DMS114 treated with DMSO at 0.1 percent for 48 hours (cell line): ENCODE data around the gene TEX2.

Experiments
- DNase-seq: peaks from one replicate; lab custom pipeline; 2025; ENCODE audit not compliant: unreplicated experiment; lab: John Stamatoyannopoulos, UW

TEX2 gene

GRCh38 chr17:64263000-64263766 lies at the start of gene TEX2:
TEX2 (minus strand) TSS chr17:64263260; CDS start chr17:64214217, 49,043 bp downstream.
- DNase-seq = peak; percentile 75

DNA sequence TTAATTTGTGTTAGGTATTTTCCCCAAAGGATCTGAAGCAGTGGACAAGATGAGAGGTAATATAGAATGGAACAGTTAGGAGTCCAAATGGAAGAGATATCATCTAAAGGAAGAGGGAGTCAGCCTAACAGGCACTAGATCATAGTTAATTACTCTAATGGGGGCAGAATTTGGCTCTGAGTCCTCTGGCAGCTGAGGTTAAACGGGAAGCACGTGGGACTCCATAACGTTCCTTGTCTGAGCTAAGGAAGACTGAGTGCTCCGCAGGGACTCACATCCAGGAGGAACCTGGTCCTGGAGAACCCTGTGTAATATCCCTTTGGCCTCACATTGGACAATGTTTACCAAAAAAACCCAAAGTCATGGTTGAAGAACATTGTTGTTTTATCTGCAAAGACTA lies 46.6 kb upstream of the TEX2 start:
- DNase-seq = no peak

DNA sequence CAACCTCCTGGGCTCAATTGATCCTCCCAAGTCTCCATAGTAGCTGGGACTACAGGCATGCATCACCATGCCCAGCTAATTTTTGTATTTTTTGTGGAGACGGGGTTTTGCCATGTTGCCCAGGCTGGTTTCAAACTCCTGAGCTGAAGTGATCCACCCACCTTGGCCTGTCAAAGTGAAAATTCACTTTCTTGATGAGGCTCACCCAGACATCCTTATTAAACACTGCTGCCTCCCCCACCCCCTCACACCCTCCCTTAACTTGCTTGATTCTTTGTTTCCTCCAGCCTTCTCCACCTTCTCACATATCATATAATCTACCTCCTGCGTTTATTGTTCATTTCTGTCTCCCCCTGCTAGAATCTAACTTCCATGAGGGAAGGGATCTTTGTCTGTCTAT lies 46.0 kb upstream of the TEX2 start:
- no peak for DNase-seq

DNA sequence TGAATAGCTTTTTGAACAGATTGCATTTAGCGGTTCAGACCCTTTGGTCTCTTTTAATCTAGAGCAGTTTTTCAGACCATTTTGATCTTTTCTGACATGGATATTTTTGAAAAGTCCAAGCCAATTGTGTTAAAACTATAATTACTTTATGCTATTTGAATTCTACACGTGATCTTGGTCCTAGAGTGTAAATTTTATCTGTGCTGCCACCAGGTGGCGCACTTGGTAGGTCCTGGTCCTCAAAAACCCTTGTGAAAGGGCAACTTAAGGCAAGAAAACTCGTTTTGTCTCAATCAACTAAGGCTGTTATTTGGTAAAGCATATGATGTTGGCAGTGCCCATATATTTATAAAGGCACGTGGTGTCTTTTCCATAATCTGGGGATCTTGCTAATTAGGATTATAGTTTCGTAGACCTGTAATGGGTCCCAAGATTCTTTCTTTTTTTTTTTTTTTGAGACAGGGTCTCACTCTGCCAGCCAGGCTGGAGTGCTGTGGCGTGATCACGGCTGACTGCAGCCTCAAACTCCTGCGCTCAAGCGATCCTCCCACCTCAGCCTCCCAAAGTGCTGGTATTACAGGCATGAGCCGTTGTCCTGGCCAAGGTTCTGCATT lies 43.9 kb upstream of the TEX2 start:
- DNase-seq = peak; percentile 37

- DNase-seq = no peak
Measured at GRCh38 chr17:64304551-64304950, 41.5 kb upstream of the TEX2 start.

- DNase-seq = no peak
Measured at GRCh38 chr17:64300699-64300965, 37.6 kb upstream of the TEX2 start.

DNA sequence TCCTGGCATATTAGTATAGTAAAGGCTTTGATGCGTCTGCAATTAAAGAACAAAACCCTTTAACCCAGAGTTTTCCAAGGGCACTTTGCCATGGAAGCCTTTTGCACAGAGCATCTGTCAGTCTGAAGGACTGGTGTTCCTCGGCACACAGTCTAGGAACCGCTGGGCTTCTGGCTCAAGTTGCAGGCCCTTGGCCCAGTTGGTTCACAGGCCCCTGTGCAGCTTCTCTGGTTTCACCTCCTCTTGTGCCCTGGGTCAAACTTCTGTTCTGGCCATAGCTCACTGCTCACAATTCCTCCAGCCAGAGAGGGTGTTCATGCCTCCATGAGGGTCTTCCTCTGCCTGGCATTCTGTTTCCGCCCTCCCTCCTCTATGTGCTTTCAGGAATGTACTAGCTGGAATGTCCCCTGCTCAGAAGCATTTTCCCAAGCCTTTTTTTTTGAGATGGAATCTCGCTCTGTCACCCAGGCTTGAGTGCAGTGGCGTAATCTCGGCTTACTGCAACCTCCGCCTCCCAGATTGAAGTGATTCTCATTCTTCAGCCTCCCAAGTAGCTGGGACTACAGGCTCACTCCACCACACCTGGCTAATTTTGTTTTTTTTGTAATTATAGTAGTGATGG lies 34.5 kb upstream of the TEX2 start:
- no peak for DNase-seq

- no peak for DNase-seq
Measured at GRCh38 chr17:64296246-64296645, 33.2 kb upstream of the TEX2 start.

DNA sequence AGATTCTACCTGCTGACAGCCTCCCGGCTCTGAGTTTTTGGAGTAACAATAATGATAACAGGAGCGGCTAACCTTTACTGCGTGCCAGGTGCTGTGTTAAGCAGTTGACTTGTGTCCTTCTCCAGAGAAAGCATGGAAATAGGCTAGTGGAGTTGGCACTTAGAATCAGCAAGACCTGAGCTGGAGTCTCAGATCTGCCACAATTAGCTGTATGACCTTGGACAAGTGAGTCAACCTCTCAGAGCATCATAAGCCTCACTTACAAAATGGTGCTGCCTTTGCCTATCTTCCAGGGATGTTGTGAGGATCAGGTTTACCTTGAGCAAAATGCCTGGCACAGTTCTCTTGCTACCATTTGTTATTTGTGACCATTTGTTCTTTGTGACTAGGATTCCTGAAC lies 32.1 kb upstream of the TEX2 start:
- DNase-seq = no peak

- DNase-seq = no peak
Measured at GRCh38 chr17:64291268-64291851, 28.3 kb upstream of the TEX2 start.

DNA sequence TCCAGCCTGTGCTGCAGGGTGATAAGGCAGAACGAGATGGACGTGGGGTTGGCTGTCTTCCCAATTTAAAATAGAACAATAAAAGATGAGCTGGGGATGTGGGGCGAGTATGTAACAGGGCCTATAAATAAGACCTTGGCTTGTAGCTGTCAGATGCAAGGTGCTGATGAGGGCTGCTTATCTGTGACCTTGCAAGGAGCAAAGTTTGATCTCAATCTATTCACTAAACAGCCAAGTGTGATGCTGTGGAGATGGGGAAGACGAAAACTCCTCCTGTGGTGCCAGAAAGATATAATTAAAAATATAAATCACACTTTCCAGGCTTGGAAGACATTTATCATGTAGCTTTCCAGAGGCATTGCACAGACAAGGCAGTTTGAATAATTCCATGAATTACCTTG lies 26.7 kb upstream of the TEX2 start:
- no peak for DNase-seq

GRCh38 chr17:64282753-64283080 lies 19.7 kb upstream of the TEX2 start:
- no peak for DNase-seq

DNA sequence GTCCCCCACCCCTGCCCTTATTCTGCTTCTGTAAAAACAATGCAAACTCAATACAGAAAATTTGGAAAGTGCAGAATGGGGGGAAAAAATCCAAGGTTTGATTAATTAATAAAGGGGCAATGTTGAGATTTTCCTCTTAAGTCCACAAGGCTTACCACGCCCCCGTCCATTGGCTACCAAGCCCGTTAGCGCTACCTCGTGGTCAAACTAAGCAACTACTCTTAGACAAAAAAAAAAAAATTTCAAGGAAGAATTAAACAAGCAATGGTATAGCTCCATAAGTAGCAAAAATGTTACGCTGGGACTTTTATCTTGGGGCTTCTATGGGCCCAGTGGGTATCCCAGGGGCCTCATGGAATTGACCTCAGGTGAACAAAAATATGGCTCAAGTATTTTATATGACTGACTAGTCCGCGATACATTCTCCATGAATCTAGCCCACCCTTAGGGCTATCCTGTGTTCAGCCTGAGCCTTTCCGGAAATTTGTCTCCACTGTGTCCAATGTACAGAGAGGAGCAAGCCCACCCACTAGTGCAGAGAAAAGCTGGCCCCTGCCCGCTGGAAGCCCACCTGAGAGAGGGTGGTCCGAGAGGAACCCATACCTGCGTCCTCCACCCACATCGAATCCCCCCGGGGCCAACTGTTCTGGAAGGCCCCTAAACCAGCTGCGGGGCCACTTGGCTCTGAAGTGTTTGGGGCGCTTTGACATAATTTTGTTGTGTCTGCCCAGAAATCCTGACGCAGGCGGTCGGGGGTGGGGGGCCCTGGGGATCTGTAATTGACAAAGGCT lies 19.1 kb upstream of the TEX2 start:
- DNase-seq = peak; percentile 74

DNA sequence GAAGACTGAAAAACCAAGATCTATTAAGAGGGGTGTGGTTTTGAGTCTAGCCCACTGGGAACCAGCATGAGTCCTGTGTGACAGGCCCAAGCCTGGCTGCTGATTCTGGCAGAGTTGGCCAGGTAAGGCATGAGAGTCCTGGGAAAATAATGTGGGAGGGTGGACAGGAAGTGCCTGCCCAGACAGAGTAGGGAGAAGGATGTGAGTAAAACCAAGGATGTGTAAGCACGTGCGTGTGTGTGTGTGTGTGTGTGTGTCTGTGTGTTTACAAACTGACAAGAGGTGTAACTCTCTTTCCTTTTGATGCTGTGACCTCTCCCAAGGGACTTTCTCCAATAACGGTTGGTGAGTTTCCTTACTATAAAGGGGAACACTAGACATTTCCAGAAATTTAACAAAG lies 15.6 kb upstream of the TEX2 start:
- no peak for DNase-seq

- no peak for DNase-seq
Measured at GRCh38 chr17:64277831-64278562, 14.9 kb upstream of the TEX2 start.

DNA sequence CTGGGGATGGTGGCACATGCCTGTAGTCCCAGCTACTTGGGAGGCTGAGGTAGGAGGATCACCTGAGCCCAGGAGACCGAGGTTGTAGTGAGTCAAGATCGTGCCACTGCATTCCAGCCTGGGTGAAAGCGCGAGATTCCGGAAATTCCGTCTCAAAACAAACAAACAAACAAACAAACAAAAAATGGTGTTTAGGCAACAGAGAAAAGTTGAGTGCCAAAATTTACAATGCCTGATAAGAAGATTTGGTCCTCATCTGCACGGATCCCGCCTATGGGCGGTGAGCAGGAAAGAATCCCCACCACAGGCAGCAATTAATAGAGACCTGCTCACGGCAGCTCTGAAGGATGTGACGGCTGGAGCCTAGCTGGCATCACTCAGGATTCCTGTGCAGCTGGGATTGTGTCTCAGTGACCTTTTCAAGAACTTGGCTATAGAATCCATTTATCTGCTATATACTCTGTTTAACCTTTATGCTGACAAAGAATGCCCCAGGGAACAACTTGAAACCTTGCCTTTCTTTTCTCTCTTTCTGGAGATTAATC lies 14.0 kb upstream of the TEX2 start:
- no peak for DNase-seq

DNA sequence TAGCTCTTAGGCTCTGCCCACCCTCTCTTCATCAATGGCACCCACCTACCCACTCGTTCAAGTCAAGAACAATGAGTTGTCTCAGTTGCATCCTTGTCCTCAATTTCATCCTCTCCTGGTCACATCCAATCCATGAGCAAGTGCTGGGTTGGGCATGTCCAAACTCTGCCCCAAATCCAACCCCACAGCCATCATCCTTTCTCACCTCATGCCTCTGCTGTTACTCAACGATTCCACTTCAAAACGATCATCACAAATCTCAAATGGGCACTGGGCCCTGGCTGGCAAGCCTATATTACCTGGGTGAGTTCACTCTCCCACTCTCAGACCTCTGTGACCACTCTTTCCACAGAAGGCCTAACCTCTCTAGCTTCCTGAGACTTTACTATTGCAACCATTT lies 12.0 kb upstream of the TEX2 start:
- DNase-seq = no peak

DNA sequence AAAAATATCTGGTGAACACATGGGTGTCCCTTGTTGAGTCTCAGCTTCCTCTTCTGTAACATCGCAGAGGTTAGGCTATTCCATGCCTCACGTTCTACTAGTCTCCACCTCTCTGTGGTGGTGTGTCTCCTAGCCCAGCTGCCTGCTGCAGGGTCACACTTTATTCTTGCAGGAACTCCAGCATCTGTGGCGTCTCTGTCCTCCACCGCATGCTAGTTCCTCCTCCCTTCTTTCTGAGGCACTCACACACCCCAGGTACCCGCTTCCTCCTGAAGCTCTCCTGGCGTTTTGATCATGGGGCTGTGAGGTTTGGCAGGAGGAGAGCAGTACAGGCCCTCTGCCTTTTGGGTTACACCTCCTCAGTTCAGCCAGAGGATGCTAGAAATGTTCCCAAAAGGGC lies 9.9 kb upstream of the TEX2 start:
- DNase-seq = no peak

- no peak for DNase-seq
Measured at GRCh38 chr17:64270885-64271284, 7.8 kb upstream of the TEX2 start.
